Psoas muscle (tissue), 8 donors: Measurements from ENCODE around the gene MCM8. TPM values are rescaled to one million over a fixed set of nuclear protein-coding genes. Genes with fewer than 3 reads are reported as not detected.
A peak's percentile ranks its signal among the peaks of the same experiment; 100 is the strongest.

ENCODE experiments used
- ATAC-seq, 4 donors: fragments of 200-7000 bp; cut with Tn5 transposase; one replicate each; pipeline ENCODE4 v1.9.1; 2020; ENCODE audit warnings: moderate library complexity in 3 of 4, mild to moderate bottlenecking in 2 of 4
- DNase-seq, 2 donors: peaks; one replicate each; pipeline ENCODE4 v3.0.0-alpha.2; 2020
- H3K27ac ChIP-seq: fragments of 200-600 bp; one replicate; pipeline ENCODE4 v1.8.0; 2022
- H3K27me3 ChIP-seq, 3 donors: fragments of 200-600 bp in 1 of 3; one replicate each; pipeline versions ENCODE4 v1.6.1 to v1.8.0; 2013 to 2022; ENCODE audit warnings: low read length in 2 of 3, mild to moderate bottlenecking in 2 of 3, moderate library complexity in 1 of 3; ENCODE audit not compliant: insufficient read depth in 3 of 3
- H3K36me3 ChIP-seq, 2 donors: fragments of 200-600 bp in 1 of 2; one replicate each; pipeline versions ENCODE4 v1.6.1 to v1.8.0; 2013 to 2022; ENCODE audit warnings: low read depth in 1 of 2, mild to moderate bottlenecking in 1 of 2, moderate library complexity in 1 of 2; ENCODE audit not compliant: insufficient read depth in 1 of 2
- H3K4me1 ChIP-seq: fragments of 200-600 bp; one replicate; pipeline ENCODE4 v1.8.0; 2022
- H3K4me3 ChIP-seq: fragments of 200-600 bp; one replicate; pipeline ENCODE4 v1.8.0; 2022; ENCODE audit warnings: mild to moderate bottlenecking
- H3K9me3 ChIP-seq: fragments of 200-600 bp; one replicate; pipeline ENCODE4 v1.8.0; 2022
- WGBS, 3 donors: extraction: QIAGEN DNeasy Blood & Tissue Kit; methylation state at CpG; one replicate each; pipeline versions ENCODE4 v1.1.6 to v1.1.7; 2013; 5-methylcytosine and 5-hydroxymethylcytosine counted together
- intact Hi-C, 2 donors: fragments of 100-400 bp; cut with DNase I; formaldehyde crosslinking; loops; one replicate each; pipeline versions ENCODE4 v1.11.0 to v1.14.2; 2022
- polyA plus RNA-seq, 3 donors: library from polyadenylated mRNA; stranded (reverse); fragments of 200-250 nt; gene quantifications; one replicate each; pipeline ENCODE4 v1.2.3, GENCODE V29; 2013
- total RNA-seq, 4 donors: library from RNA; stranded (reverse); fragmentation: NEBNext Ultra II Directional in 2 of 4; extraction: Animal tissue kit (Norgen Biotek cat#: 25700) in 2 of 4; gene quantifications; one replicate each; pipeline versions ENCODE4 v1.2.1 to v1.2.4, GENCODE V29; 2021 to 2023
- TF ChIP-seq, protein P1 (sequence below): fragments of 200-600 bp; IDR thresholded peaks from one replicate; pipeline ENCODE4 v1.8.0; 2022; ENCODE audit warnings: antibody characterized with exemption
- donor health status: healthy with polysubstance abuse.
- donor health status: DM: no; HTN: no; CAD: no; lungs with moderate emphysema.
- donor health status: Bipolar disorder and iron deficiency.
- donor health status: healthy.
- donor health status: DM: yes; HTN: yes; CAD: no.
- donor health status: DM: no; HTN: no; CAD: no.
- donor health status: DM: no; HTN: no; CAD: no.
- donor health status: DM: yes; HTN: yes; CAD: no.

The MCM8 gene
- total and polyA plus RNA-seq, 7 donors, result 2.9 to 14.8 (median 6.2) TPM

DNA sequence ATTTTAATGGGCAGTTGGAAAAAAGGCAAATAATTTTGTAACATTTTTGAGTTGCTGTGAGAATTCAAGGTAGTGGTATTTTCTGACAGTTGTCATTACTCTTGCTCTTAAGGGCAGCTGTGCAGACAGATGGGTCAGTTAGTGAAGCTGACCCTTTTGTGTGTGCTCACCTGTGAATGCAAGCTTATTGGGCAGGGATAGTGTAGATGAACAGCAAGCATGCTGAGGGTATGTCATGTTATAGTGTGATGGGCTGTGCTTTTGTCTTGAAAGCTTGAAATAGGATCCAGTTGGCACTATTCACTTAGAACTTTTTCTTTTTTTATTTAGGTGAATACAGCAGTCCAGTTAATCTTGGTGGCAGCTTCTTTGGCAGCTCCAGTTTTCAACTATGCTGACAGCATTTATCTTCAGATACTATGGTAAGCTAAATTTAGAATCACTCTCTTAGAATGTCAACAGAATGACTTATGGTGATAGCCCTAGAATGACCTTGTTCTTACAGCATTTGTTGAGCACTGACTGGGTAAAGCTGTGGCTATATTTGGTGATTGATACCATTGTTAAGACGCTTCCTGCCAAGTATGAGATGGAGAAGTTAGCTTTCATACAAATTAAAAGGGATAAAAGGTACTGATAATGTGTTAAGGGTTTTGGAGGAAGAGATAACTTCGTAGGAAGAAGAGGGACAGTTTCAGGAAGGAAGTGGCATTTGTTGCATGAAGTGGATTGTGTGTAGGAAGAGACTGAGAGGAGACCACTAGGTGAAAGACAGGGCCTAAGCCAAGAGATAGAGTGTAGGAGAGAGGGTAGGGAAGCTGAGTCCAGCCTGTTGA is 83.9 kb downstream of the MCM8 start:
- peak overlapping the region; percentile 76 for H3K27ac ChIP-seq
- ATAC-seq (peak; percentile 92 to 97 (median 96)), DNase-seq (no peak)
- peaks cover 32% of the 10 kb centered on the region for H3K4me1 ChIP-seq
- peaks cover 3 to 55% of the 10 kb centered on the region in 2 donors for H3K36me3 ChIP-seq
- no peak overlapping the region for H3K4me3 ChIP-seq
- H3K27me3 ChIP-seq, result no peaks in the 10 kb centered on the region
- intact Hi-C loops, result no loop called here
- WGBS, 3 donors, result 24 to 38% (median 35%) methylated on average over 2 of the region's 2 CpGs
- no peaks in the 10 kb centered on the region for H3K9me3 ChIP-seq
- TF ChIP-seq, protein P1, sequence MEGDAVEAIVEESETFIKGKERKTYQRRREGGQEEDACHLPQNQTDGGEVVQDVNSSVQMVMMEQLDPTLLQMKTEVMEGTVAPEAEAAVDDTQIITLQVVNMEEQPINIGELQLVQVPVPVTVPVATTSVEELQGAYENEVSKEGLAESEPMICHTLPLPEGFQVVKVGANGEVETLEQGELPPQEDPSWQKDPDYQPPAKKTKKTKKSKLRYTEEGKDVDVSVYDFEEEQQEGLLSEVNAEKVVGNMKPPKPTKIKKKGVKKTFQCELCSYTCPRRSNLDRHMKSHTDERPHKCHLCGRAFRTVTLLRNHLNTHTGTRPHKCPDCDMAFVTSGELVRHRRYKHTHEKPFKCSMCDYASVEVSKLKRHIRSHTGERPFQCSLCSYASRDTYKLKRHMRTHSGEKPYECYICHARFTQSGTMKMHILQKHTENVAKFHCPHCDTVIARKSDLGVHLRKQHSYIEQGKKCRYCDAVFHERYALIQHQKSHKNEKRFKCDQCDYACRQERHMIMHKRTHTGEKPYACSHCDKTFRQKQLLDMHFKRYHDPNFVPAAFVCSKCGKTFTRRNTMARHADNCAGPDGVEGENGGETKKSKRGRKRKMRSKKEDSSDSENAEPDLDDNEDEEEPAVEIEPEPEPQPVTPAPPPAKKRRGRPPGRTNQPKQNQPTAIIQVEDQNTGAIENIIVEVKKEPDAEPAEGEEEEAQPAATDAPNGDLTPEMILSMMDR, result no peak

DNA sequence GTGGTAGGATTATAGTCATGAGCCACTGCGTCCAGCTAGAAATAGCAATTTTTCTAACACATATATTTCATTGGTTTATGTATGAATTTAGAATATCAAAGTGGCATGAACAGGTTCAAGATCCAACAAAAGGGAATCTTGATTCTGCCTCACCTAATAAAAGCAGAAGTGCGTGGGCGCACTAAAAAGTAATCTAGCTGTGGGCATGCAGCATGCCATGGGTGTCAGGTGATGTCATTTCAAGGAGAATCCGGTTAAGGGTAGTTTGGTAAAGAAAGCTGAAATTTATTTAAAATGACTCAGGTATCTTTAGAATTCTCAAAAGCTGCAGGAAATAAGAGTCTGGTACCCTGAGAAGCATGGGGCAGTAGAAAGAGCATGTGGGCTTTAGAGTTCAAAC is 85.8 kb downstream of the MCM8 start:
- Histone ChIP-seq H3K9me3 (no peaks in the 10 kb centered on the region), H3K27me3 (no peaks in the 10 kb centered on the region), H3K27ac (no peak overlapping the region), H3K4me1 (peaks cover 22% of the 10 kb centered on the region), H3K4me3 (no peak overlapping the region), H3K36me3 (peaks cover 3 to 74% of the 10 kb centered on the region in 2 donors)
- DNase-seq (no peak), ATAC-seq (no peak)
- TF ChIP-seq, protein P1, result no peak
- 96 to 98% (median 97%) methylated on average over 4 of the region's 4 CpGs for WGBS, 3 donors
- intact Hi-C loops, result no loop called here

DNA sequence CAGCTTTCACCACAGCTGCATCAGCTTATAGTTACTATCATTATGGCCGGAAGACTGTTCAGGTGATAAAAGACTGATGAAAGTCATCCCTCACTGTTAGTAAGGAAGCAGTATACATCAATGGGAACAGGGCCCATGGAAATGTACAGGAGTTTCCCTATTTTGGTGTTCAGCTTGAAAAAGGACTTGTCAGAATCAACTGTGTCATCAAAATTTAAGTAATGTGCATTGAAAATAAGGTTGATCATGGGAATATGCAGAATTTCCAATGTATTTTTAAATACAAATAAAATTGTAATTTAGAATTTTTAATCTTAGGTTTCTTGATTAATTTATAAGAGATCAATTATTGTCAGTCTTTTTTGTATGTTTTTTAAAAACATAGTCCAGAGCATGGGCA is 86.6 kb downstream of the MCM8 start:
- no peaks in the 10 kb centered on the region for H3K9me3 ChIP-seq
- peaks cover 3 to 81% of the 10 kb centered on the region in 2 donors for H3K36me3 ChIP-seq
- H3K27ac ChIP-seq, result no peak overlapping the region
- H3K27me3 ChIP-seq, result no peaks in the 10 kb centered on the region
- no peak overlapping the region for H3K4me3 ChIP-seq
- intact Hi-C loops, result no loop called here
- ATAC-seq (no peak), DNase-seq (no peak)
- 95 to 98% (median 98%) methylated on average over 1 of the region's 1 CpG for WGBS, 3 donors
- TF ChIP-seq, protein P1, result no peak
- H3K4me1 ChIP-seq, result peaks cover 20% of the 10 kb centered on the region

DNA sequence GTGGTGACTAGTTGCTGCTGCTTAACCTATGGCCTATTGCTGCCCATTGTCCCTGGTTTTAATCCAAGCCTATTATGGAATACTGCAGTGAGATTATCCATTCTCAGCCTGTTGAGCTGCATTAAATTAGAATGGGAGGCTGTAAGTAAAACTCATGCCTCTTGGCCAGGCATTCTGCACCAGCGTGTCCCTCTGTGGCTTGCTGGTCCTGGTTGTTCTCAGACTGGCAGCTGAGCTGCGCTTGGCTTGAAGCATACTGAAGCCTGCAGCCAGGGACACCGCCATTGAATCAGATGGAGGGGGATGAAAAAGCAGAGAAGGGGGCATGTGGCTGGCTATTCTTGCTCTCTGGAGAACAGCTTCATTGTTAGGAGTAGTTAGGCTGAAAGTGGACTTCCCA is 87.8 kb downstream of the MCM8 start:
- H3K27ac ChIP-seq, result no peak overlapping the region
- WGBS, 3 donors, result 69 to 89% (median 73%) methylated on average over 3 of the region's 3 CpGs
- H3K4me1 ChIP-seq, result peaks cover 20% of the 10 kb centered on the region
- DNase-seq, result no peak
- TF ChIP-seq, protein P1, result no peak
- ATAC-seq, result no peak
- intact Hi-C loops, result no loop called here
- peaks cover 3 to 86% of the 10 kb centered on the region in 2 donors for H3K36me3 ChIP-seq
- no peaks in the 10 kb centered on the region for H3K9me3 ChIP-seq
- H3K27me3 ChIP-seq, result no peaks in the 10 kb centered on the region
- H3K4me3 ChIP-seq, result no peak overlapping the region
